T1000 (cell line): ENCODE results near the gene WDR31.
"Not testable (repeated sequence)": the region's sequence is repeated elsewhere in the genome, so short reads cannot be mapped to it uniquely, and the experiment has no call there.

Source experiments
- DNase-seq: peaks from one replicate; lab custom pipeline; 2025; ENCODE audit warnings: mixed read lengths; lab: John Stamatoyannopoulos, UW

WDR31 gene

DNA sequence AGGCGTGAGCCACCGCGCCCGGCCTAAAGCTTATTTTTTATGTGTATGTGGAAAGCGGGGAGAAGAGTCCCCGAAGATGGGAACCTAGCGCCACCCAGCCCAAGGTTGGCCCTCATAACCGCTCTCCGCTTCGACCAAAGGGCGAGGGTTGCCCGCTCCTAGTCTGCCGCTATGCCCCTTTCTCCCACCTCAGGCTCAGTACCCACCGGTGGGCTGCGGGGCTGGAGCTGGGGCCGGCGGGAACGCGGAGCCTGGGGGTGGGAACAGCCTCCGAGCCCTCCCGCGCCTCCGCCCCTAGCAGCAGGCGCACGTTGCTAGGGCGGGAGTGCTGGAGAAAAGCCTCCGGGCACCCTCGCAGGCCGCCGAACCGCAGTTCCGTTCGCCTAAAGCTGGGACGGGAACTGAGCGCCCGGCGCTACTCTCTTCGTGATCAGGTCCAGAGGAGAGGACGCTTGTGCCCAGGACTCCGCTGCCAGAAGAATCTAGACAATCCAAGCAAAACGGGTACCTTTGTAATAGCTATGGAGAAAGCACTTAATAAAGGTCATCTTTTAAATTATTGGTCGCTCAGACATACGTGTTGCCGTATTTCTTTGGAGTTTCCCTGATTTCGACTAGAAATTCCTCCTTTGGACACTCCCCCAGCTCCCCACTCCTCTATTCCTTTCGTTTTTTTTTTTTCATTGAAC, at the start of gene WDR31:
TSS of gene WDR31 (minus strand) at position 265 of the 689 bp plus-strand sequence. CDS start 8,253 bp downstream, outside the sequence.
- peak; percentile 75 for DNase-seq

DNA sequence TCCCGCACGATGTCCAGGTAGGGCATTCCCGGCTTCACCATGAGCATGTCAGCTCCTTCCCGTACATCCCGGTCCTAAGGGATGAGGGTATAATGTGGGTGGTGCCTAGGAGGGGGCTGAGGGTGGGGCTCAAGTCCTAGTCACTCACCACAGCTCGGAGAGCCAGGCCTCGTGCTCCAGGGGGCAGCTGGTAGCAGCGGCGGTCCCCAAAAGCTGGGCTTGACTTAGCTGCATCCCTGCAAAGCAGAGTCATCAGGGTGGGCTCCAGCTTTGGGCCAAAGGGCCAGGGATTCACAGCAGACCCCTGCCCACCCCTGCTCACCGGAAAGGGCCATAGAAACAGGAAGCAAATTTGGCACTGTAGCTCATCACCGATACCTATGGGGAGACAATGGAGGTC, 49.4 kb upstream of the WDR31 start:
- no peak for DNase-seq

GRCh38 chr9:113388833-113389232, 48.8 kb upstream of the WDR31 start:
- DNase-seq = no peak

DNA sequence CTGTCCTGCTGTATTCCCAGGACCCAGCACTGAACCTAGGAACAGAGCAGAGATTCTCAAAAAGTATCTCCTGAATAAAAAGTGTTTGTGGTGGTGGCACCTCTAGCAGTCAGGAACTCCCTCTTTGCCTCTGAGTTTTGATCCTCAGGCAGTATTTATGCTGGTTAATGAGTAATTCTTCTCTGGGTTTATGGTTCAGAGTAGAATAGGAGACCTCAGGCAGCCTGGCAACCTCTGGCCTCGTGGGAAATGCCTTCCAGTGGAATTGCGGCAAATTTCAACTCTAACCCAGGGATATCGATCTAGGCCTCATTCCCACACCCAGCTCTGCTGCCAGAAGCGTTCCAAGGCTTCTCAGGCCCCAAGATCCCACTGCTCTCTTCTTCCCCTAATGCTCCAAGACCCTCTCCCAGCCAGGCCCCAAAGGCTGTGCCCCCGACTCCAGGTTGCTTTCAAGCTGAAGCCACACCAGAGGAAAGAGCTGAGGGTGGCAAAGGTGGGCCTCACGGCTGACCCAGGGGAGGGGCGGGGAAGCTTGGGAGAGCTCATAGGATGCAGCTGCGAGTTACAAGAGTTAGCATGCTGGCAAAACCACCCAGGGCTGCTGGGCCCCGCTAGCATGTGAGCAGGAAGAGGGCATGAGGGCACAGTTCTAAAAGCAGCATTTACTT, 47.6 kb upstream of the WDR31 start:
- no peak for DNase-seq

DNA sequence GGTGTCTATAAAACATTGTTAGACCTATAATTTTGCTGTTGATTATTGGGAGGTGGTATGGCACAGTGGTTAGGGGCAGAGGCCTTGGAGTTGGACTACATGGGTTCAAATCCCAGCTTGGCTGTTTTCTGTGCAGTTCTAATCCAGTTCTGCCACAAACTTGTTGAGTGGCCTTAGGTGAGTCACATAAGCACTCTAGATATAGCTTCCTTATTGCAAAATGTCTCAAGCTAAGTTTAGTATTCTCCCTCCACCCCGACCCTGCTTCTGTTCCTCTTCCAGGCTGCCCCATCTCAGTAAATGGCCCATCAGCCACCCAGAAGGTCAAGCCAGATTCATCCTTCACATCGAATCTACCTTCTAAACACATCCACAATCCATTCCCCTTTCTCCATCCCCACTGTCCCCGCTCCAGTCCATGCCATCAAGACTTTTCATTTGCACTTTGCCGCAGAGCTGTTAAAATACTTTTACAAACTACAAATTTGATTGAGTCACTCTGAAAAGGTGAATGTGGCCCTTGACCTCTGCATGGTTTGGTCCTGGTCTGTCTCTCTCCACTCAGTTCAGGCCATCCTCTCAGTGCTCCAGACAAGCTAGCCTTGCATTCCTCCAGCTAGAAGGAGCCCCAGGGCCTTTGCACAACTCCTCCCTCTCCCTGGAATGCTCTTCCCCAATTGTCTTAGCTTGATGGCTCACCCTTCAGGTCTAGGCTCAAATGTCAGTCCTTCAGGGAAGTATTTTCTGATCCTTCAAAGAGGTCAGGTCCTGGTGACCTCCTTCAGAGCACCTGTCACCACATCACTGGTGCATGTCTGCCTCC, 46.7 kb upstream of the WDR31 start:
- no peak for DNase-seq

- DNase-seq = no peak
Measured at GRCh38 chr9:113381909-113382411, 41.9 kb upstream of the WDR31 start.

DNA sequence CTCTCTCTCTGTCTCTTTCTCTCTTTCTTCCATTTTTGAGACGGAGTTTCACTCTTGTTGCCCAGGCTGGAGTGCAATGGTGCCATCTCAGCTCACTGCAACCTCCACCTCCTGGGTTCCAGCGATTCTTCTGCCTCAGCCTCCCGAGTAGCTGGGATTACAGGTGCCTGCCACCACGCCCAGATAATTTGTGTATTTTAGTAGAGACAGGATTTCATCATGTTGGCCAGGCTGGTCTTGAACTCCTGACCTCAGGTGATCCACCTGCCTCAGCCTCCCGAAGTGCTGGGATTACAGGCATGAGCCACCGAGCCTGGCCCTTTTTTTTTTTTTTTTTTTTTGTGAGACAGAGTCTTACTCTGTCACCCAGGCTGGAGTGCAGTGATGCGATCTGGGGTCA, 41.4 kb upstream of the WDR31 start:
- DNase-seq = not testable (repeated sequence)

- no peak for DNase-seq
Measured at GRCh38 chr9:113380869-113381378, 40.8 kb upstream of the WDR31 start.

GRCh38 chr9:113379829-113380210, 39.7 kb upstream of the WDR31 start:
- not testable (repeated sequence) for DNase-seq

DNA sequence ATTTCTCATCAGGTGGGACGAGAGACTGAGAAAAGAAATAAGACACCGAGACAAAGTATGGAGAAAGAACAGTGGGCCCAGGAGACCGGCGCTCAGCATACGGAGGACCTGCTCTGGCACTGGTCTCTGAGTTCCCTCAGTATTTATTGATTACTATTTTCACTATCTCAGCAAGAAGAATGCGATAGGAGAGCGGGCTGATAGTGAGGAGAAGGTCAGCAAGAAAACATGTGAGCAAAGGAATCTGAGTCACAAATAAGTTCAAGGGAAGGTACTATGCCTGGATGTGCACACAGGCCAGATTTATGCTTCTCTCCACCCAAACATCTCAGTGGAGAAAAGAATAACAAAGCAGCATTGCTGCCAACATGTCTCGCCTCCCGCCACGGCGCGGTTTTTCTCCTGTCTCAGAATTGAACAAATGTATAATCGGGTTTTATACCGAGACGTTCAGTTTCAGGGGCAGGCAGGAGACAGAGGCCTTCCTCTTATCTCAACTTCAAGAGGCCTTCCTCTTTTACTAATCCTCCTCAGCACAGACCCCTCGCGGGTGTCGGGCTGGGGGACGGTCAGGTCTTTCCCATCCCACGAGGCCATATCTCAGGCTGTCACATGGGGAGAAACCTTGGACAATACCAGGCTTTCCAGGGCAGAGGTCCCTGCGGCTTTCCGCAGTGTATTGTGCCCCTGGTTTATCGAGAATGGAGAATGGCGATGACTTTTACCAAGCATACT, 39.2 kb upstream of the WDR31 start:
- not testable (repeated sequence) for DNase-seq

- DNase-seq = peak; percentile 56
Measured at GRCh38 chr9:113376634-113377567, 36.8 kb upstream of the WDR31 start, which contains the start of gene HDHD3. Gene HDHD3 (minus strand): TSS chr9:113376986. CDS start chr9:113374354, 2,632 bp downstream.

- DNase-seq = no peak
Measured at GRCh38 chr9:113375057-113376023, 35.3 kb upstream of the WDR31 start.

GRCh38 chr9:113373676-113374392, 33.8 kb upstream of the WDR31 start:
- DNase-seq = no peak

DNA sequence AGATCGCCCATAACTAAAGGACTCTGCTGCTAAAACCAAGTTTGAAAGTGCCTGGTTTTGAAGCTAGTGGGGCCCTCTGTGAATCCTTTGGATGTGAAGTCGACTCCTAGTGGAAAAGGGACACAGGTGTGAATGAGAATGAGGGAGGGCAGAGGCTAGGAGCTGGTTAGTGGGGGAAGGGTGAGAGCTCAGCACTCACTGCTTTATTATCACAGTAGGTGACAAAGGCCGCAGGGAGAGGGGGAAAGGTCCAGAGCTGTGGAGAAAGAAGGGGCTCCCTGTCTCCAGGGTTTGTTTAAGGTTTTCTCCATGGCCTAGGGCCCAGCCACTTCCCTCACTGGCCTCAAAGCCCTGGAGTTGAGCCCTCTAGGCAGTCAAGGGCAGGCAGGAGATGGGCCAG, 33.2 kb upstream of the WDR31 start:
- DNase-seq = no peak

- DNase-seq = no peak
Measured at GRCh38 chr9:113372059-113372458, 32.0 kb upstream of the WDR31 start.

GRCh38 chr9:113370806-113371325, 30.8 kb upstream of the WDR31 start:
- DNase-seq = no peak

DNA sequence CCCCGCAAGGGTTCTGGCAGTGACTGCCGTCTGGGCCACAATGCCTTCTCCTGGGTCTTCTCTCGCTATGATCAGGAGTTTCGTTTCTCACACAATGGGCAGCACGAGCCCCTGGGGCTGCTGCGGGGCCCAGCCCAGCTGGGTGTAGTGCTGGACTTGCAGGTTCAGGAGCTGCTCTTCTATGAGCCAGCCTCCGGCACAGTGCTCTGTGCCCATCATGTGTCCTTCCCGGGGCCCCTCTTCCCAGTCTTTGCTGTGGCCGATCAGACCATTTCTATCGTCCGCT, 29.7 kb upstream of the WDR31 start:
- DNase-seq = no peak
